GM18909 (cell line): Measurements from ENCODE around the gene OR1L6.

Experiments
- ATAC-seq: cut with Tn5 transposase; IDR thresholded peaks from one replicate; pipeline ENCODE4 v1.9.1; 2021; ENCODE audit warnings: mild to moderate bottlenecking; ENCODE audit not compliant: unreplicated experiment, poor library complexity

The OR1L6 gene, protein sequence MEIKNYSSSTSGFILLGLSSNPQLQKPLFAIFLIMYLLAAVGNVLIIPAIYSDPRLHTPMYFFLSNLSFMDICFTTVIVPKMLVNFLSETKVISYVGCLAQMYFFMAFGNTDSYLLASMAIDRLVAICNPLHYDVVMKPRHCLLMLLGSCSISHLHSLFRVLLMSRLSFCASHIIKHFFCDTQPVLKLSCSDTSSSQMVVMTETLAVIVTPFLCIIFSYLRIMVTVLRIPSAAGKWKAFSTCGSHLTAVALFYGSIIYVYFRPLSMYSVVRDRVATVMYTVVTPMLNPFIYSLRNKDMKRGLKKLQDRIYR

GRCh38 chr9:122742003-122742402 lies at the start of gene OR1L6:
Gene OR1L6, plus strand, starts transcription at chr9:122742303. Its CDS starts 7,545 bp downstream, at chr9:122749848.
- ATAC-seq, result no peak

DNA sequence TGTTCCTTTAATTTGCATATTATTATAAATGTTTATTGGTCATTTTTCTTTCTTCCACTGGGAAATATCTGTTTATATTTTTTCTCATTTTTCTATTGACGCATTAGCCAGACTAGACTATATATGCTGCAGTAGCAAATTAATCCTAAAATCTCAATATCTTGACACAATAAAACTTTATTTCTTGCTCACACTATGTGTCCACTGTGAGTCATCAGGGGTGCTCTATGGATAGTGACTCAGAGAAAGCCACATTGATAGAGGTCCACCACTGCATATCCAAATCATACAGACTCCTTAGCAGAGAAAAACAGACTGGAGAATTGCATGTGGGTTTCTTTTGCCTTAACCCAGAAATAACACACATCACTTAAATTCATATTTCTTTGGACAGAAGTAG lies 46.4 kb upstream of the OR1L6 start:
- no peak for ATAC-seq

DNA sequence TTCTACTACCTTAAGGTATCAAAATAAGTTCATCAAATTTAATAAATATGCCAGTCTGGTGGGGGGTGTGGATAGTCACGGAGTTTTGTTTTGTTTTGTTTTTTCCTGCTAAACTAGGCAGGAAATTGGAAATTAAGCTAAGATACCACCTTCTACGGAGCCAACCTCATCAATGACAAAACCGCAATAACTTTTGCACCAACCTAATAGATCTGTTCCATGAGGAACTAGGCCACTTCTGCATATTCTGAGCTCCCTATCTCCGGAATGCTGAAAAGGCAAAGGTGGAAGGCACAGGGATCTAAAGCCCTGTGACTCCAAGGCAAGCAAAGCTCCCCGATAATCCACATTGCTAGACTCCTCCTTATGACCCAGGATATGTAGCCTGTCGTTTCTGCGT lies 24.1 kb upstream of the OR1L6 start:
- no peak for ATAC-seq

GRCh38 chr9:122719218-122719617 lies 22.9 kb upstream of the OR1L6 start:
- no peak for ATAC-seq

GRCh38 chr9:122723690-122724089 lies 18.4 kb upstream of the OR1L6 start, which contains the start of gene OR1L4:
Gene OR1L4, plus strand, starts transcription at chr9:122723990. Its CDS starts 0 bp downstream, at chr9:122723990.
- ATAC-seq, result no peak

- ATAC-seq, result no peak
Observed at GRCh38 chr9:122754825-122755224, 12.7 kb downstream of the OR1L6 start.

GRCh38 chr9:122767817-122768216 lies 25.7 kb downstream of the OR1L6 start:
- ATAC-seq, result no peak

DNA sequence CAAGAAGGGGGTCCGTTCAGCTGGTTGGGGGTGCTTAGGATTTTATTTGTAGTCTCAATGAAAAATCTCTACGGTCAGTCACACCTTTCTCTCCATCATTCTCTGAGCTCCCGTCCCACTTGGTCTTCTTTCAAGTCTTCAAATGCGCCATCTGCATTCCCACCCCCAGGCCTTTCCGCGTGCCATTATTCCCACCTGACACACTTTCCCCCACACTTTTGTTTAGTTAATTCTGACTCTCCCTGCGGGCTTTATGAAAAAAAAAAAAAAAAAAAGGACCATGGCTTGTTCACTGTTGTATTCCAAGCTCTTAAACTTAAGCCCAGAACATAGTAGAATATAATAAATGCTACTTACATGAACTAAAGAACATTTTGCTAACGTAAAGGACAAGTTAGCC lies 34.9 kb downstream of the OR1L6 start:
- no peak for ATAC-seq

DNA sequence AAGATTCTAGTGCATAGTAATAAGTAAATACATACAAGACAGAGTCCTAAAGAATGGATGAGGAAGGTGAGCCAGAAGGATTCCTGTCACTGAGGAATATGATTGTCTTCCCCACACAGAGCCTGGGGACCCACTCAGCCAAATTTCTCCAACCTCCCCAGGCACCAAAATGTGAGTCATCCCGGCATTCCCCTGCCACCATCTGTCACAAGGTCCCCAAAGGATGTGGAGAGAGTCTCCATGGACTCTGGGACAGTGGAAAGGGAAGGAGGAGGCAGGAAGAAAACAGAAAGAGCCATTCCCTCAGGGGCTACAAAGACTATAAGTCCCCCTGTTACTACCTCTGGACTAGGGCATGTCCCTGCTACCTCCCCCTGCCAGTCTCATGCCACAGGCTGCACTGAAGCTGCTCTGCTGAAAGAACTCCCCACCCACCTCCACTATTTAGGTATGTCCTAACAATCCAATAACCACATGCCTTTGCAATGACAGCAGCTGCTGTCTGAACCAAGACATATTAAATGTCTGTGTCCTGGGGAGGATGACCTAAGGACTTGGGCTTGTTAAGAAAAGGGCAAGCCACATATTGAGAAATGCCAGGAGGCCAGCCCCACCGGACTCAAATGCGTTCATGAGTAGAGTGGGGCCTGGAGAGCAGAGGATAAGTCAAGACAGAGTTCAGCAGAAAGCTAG lies 36.0 kb downstream of the OR1L6 start:
- no peak for ATAC-seq

DNA sequence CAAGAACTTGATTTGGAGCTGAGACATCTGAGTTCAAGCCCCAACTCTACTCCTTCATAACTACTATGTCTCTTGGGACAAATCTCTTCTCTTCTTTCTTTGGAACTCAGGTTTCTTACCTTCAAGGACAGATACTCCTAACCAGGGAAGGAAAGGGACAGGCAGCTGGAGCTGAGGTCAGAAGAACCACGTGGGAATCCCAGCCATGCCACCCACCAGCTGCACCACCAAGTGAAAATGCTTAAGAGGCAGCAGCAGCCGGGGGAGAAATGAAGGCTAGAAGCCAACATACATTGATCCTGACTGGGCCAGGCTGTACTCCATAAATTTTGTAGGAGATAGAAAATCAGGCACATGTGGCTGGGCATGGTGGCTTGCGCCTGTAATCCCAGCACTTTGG lies 37.1 kb downstream of the OR1L6 start:
- ATAC-seq, result no peak

GRCh38 chr9:122780026-122780425 lies 37.9 kb downstream of the OR1L6 start:
- no peak for ATAC-seq

DNA sequence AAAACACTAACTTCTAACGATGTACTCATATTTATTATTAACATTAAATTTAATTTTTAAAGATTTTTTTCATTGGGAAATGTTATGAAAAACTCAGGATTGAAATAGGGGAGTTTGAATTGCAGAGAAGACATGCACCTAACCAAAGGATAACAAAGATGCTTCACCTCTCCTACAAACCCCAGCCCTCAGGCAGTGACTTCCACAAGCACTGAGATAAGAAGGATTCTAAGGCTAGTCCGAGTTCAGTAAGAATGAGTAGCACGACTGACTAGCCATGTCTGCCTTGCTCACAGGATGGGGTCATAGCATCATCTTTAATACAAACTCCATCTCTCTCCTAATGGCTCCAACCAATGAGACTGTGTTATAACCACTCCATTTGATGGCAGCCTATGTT lies 39.6 kb downstream of the OR1L6 start:
- no peak for ATAC-seq

- ATAC-seq, result no peak
Observed at GRCh38 chr9:122785269-122785668, 43.2 kb downstream of the OR1L6 start.

GRCh38 chr9:122786338-122786737 lies 44.2 kb downstream of the OR1L6 start:
- no peak for ATAC-seq

- no peak for ATAC-seq
Observed at GRCh38 chr9:122788831-122789230, 46.7 kb downstream of the OR1L6 start, which contains the start of gene OR5C1. Gene OR5C1, plus strand, starts transcription at chr9:122788933. Its CDS starts 0 bp downstream, at chr9:122788933.

DNA sequence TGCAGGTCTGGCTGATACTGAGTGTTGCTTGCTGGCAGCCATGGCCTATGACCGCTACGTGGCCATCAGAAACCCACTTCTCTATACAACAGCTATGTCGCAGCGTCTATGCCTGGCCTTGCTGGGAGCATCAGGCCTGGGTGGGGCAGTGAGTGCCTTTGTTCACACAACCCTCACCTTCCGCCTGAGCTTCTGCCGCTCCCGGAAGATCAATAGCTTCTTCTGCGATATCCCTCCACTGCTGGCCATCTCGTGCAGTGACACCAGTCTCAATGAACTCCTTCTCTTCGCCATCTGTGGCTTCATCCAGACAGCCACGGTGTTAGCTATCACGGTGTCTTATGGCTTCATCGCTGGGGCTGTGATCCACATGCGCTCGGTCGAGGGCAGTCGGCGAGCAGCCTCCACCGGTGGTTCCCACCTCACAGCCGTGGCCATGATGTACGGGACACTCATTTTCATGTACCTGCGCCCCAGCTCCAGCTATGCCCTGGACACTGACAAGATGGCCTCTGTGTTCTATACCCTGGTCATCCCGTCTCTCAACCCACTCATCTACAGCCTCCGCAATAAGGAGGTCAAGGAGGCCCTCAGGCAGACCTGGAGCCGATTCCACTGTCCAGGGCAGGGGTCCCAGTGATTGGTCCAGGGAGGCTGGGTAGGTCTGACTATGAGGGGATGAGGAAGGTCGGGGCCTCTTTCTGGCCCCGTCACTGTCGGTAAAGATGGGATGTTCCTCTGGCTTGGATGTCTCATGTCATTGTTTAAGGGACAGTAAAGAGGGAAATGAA lies 47.3 kb downstream of the OR1L6 start:
- ATAC-seq, result no peak

- no peak for ATAC-seq
Observed at GRCh38 chr9:122791872-122792669, 50.0 kb downstream of the OR1L6 start.

DNA sequence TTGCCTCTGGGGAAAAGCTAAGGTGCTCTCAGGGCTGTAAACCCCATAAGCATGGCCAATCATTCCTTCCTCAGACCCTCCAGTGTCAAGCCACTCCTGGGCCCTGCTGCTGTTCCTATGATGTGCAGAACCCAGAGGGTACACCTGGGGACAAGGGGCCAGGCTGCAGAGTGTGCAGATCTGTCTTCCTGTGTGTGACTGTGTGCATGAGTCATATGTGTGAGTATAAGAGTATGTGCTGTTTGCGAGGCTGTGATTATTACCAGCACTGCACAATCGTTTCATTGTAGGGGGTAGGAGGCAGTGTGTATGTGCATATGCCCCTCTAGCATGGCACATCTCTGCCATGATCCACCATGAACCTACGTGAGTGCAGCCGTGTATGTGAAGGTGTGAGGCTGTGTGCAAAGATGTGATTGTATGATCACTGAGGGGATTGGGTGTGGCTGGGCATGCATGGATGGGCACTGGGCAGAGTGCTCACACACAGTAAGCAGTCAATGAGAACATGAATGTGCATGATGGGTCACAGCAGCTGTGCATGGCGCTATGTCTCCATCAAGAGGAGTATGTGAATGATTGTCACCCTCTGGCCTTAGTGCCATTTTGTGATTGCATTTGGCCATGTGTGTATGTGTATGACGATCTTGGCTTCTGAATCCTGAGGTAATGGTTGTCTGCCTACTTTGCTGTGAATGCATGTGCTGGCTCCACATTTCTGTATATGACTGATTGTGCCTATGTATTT lies 55.4 kb downstream of the OR1L6 start:
- no peak for ATAC-seq
